AG09309 (cell line): ENCODE results near the gene CCDC85A.

ENCODE experiments used
- DNase-seq: peaks from one replicate; pipeline ENCODE4 v3.0.0-alpha.2; 2010; ENCODE audit warnings: low read depth
- H3K4me3 ChIP-seq: 2 replicates; pipeline ENCODE4 v1.5.1; 2011; ENCODE audit warnings: mild to moderate bottlenecking, low read depth, low read length, moderate library complexity; ENCODE audit not compliant: control insufficient read depth
- CTCF ChIP-seq: IDR thresholded peaks from 2 replicates; pipeline ENCODE4 v1.5.1; 2011; ENCODE audit warnings: mild to moderate bottlenecking, low read depth, low read length, inconsistent platforms; ENCODE audit not compliant: insufficient read depth, control insufficient read depth; ENCODE audit errors: missing control alignments

CCDC85A gene

GRCh38 chr2:56335101-56335500 lies 151.3 kb downstream of the CCDC85A start:
- H3K4me3 ChIP-seq: no peak overlapping the region
- no peak for TF ChIP-seq CTCF

GRCh38 chr2:56337342-56337741 lies 153.6 kb downstream of the CCDC85A start:
- no peak overlapping the region for H3K4me3 ChIP-seq
- no peak for TF ChIP-seq CTCF
- no peak for DNase-seq

More at GRCh38 chr2:56335101-56335500, 151.3 kb downstream of the CCDC85A start:
- no peak for DNase-seq

- DNase-seq: no peak
- TF ChIP-seq CTCF: no peak
- H3K4me3 ChIP-seq: no peak overlapping the region
Measured at GRCh38 chr2:56338232-56338631, 154.4 kb downstream of the CCDC85A start.

GRCh38 chr2:56344771-56345170 lies 161.0 kb downstream of the CCDC85A start:
- no peak for DNase-seq
- H3K4me3 ChIP-seq: no peak overlapping the region
- TF ChIP-seq CTCF: no peak

- DNase-seq: no peak
- no peak for TF ChIP-seq CTCF
- H3K4me3 ChIP-seq: no peak overlapping the region
Measured at GRCh38 chr2:56347881-56348280, 164.1 kb downstream of the CCDC85A start.

GRCh38 chr2:56348392-56349210 lies 164.8 kb downstream of the CCDC85A start:
- DNase-seq: no peak
- TF ChIP-seq CTCF: no peak
- H3K4me3 ChIP-seq: no peak overlapping the region
